Mesenchymal stem cell (in vitro differentiated cells and primary cell): ENCODE data around the gene BPIFB3.

ENCODE experiments used
- DNase-seq: peaks from one replicate; pipeline ENCODE4 v3.0.0-alpha.2; 2013
- H2AFZ ChIP-seq: one replicate; pipeline ENCODE4 v1.6.1; 2013; ENCODE audit warnings: low read depth, mild to moderate bottlenecking, control low read depth, inconsistent platforms, low read length, moderate library complexity
- H2AK5ac ChIP-seq: 2 replicates; pipeline ENCODE4 v1.6.1; 2013; ENCODE audit warnings: low read length, moderate library complexity, mild to moderate bottlenecking, inconsistent platforms; ENCODE audit not compliant: severe bottlenecking
- H2BK120ac ChIP-seq: one replicate; pipeline ENCODE4 v1.6.1; 2013; ENCODE audit warnings: low read depth, mild to moderate bottlenecking, inconsistent platforms, low read length, moderate library complexity
- H2BK12ac ChIP-seq, 2 experiments: one replicate each; pipeline ENCODE4 v1.6.1; 2013; ENCODE audit warnings: inconsistent platforms in 2 of 2, low read length in 2 of 2, mild to moderate bottlenecking in 2 of 2, moderate library complexity in 2 of 2, control low read depth in 1 of 2
- H2BK15ac ChIP-seq: one replicate; pipeline ENCODE4 v1.6.1; 2013; ENCODE audit warnings: mild to moderate bottlenecking, low read depth, inconsistent platforms; ENCODE audit not compliant: poor library complexity, severe bottlenecking
- H2BK5ac ChIP-seq: 2 replicates; pipeline ENCODE4 v1.6.1; 2013; ENCODE audit warnings: low read depth, mild to moderate bottlenecking, low read length, control low read depth, inconsistent platforms; ENCODE audit not compliant: poor library complexity, severe bottlenecking
- H3K14ac ChIP-seq, 2 experiments: one replicate each; pipeline ENCODE4 v1.6.1; 2013; ENCODE audit warnings: inconsistent platforms in 2 of 2, low read length in 2 of 2, control low read depth in 1 of 2, mild to moderate bottlenecking in 1 of 2, moderate library complexity in 1 of 2
- H3K18ac ChIP-seq, 2 experiments: one replicate each; pipeline ENCODE4 v1.6.1; 2013; ENCODE audit warnings: inconsistent platforms in 2 of 2, low read length in 2 of 2, control low read depth in 1 of 2, low read depth in 1 of 2, mild to moderate bottlenecking in 1 of 2
- H3K23ac ChIP-seq, 2 experiments: one replicate each; pipeline ENCODE4 v1.6.1; 2013; ENCODE audit warnings: inconsistent platforms in 2 of 2, low read length in 2 of 2, mild to moderate bottlenecking in 2 of 2, moderate library complexity in 2 of 2, control low read depth in 1 of 2
- H3K27ac ChIP-seq: 2 replicates; pipeline ENCODE4 v1.5.1; 2013; ENCODE audit warnings: mild to moderate bottlenecking, moderate library complexity, low read length, control low read depth, inconsistent platforms; ENCODE audit not compliant: poor library complexity, severe bottlenecking
- H3K27me3 ChIP-seq, 2 experiments: 2 replicates each; pipeline versions ENCODE4 v1.6.1 to v1.7.0; 2013; ENCODE audit warnings: low read length in 2 of 2, mild to moderate bottlenecking in 2 of 2, moderate library complexity in 2 of 2, control low read depth in 1 of 2, inconsistent platforms in 1 of 2; ENCODE audit not compliant: control insufficient read depth in 1 of 2, insufficient read depth in 1 of 2
- H3K36me3 ChIP-seq, 2 experiments: 2 replicates each; pipeline versions ENCODE4 v1.6.1 to v1.7.0; 2013; ENCODE audit warnings: low read length in 2 of 2, control low read depth in 1 of 2, inconsistent platforms in 1 of 2, low read depth in 1 of 2, mild to moderate bottlenecking in 1 of 2; ENCODE audit not compliant: insufficient read depth in 2 of 2, control insufficient read depth in 1 of 2
- H3K4ac ChIP-seq, 2 experiments: one replicate each; pipeline ENCODE4 v1.6.1; 2013; ENCODE audit warnings: inconsistent platforms in 2 of 2, low read length in 2 of 2, mild to moderate bottlenecking in 2 of 2, moderate library complexity in 2 of 2, control low read depth in 1 of 2, low read depth in 1 of 2
- H3K4me1 ChIP-seq: 2 replicates; pipeline ENCODE4 v1.6.1; 2013; ENCODE audit warnings: low read depth, low read length, control low read depth; ENCODE audit not compliant: control insufficient read depth, insufficient read depth
- H3K4me2 ChIP-seq: 2 replicates; pipeline ENCODE4 v1.6.1; 2013; ENCODE audit warnings: low read length, mild to moderate bottlenecking, inconsistent platforms; ENCODE audit not compliant: poor library complexity, severe bottlenecking
- H3K4me3 ChIP-seq, 2 experiments: 2 replicates each; pipeline versions ENCODE4 v1.5.1 to v1.7.0; 2013; ENCODE audit warnings: low read length in 2 of 2, mild to moderate bottlenecking in 2 of 2, control low read depth in 1 of 2, low read depth in 1 of 2; ENCODE audit not compliant: insufficient read depth in 1 of 2
- H3K79me1 ChIP-seq: replicated peaks from 2 replicates; pipeline ENCODE4 v1.6.1; 2013; ENCODE audit warnings: mild to moderate bottlenecking, control low read depth, low read length, inconsistent platforms; ENCODE audit not compliant: poor library complexity, severe bottlenecking
- H3K9ac ChIP-seq: 2 replicates; pipeline ENCODE4 v1.7.0; 2013; ENCODE audit warnings: mild to moderate bottlenecking, low read length, moderate library complexity
- H3K9me3 ChIP-seq: 2 replicates; pipeline ENCODE4 v1.7.0; 2013; ENCODE audit warnings: mild to moderate bottlenecking, low read length; ENCODE audit not compliant: control insufficient read depth
- H4K8ac ChIP-seq: one replicate; pipeline ENCODE4 v1.6.1; 2013; ENCODE audit warnings: inconsistent platforms, mild to moderate bottlenecking, low read length, moderate library complexity
- H4K91ac ChIP-seq: one replicate; pipeline ENCODE4 v1.6.1; 2013; ENCODE audit warnings: mild to moderate bottlenecking, low read length, inconsistent platforms
- WGBS: methylation state at CpG from one replicate; pipeline ENCODE4 v1.1.7; 2013; ENCODE audit warnings: mixed read lengths; 5-methylcytosine and 5-hydroxymethylcytosine counted together

The BPIFB3 gene

DNA sequence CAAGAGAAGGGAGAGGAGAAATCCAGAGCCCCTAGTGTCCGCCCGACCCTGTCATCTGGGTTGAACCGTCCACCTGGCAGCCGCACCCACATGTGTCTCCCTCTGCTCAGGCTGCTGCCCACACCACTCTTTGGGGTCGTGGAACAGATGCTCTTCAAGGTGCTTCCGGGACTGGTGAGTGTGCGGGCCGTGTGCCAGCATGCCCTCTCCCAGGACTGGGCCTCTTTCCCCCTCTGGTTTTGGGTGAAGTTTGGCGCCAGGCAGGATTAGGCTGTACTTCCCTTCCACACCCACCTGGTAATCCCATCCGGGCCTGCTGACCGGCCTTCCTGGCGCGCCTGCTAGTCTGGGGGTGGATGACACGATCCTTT is 7.9 kb downstream of the BPIFB3 start:
- Histone ChIP-seq H2BK15ac (no peak overlapping the region), H3K4me3 (no peak overlapping the region), H3K4me2 (no peak overlapping the region), H4K8ac (no peak overlapping the region), H2BK5ac (no peak overlapping the region), H3K79me1 (no peaks in the 10 kb centered on the region), H3K4ac (no peak overlapping the region), H2AFZ (no peak overlapping the region), H3K23ac (no peak overlapping the region), H3K14ac (no peak overlapping the region), H3K4me1 (no peaks in the 10 kb centered on the region), H3K18ac (no peak overlapping the region), H2BK120ac (no peak overlapping the region), H3K27me3 (peaks cover 9 to 41% of the 10 kb centered on the region in 2 experiments), H4K91ac (no peak overlapping the region), H2BK12ac (no peak overlapping the region), H3K9me3 (no peaks in the 10 kb centered on the region), H2AK5ac (no peak overlapping the region), H3K27ac (no peak overlapping the region), H3K9ac (no peak overlapping the region), H3K36me3 (no peaks in the 10 kb centered on the region)
- 89% methylated on average over 14 of the region's 14 CpGs for WGBS
- no peak for DNase-seq

DNA sequence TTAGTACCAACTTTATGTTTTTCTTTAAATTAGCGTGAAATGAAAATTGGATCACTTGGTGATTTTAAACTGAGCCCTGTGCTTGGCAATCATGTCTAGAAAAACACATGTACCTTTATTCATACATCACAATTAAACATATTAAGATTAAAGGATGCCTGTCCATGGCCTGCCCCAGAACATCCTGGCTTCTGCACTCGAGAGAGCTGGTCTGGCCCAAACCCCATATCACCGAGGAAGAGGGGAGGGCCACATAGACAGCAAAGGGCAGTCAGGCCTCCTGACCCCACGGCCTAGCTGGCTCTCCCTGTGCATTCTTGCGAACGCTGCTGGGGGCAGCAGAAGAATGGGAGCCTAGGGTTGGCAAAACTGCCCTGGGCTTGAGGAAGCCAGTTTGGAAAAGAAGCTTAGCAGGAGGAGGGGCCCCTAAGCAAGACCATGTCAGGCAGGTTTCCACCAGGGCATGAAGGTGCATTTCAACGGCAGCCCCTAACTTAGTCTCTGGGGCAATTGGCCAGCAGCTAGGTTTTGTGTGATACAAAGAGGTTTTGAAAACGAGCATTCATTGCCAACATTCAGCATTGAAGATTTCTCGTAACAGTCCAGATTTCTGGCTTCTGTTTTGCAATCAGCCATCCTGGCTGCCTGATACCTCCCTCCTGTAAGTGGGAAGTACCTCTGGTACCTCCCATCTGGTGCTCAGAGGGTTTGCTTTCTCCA is 8.6 kb downstream of the BPIFB3 start:
- no peak overlapping the region for H3K23ac ChIP-seq
- no peaks in the 10 kb centered on the region for H3K36me3 ChIP-seq
- no peak overlapping the region for H3K18ac ChIP-seq
- no peak overlapping the region for H2BK5ac ChIP-seq
- no peak overlapping the region for H3K4ac ChIP-seq
- no peaks in the 10 kb centered on the region for H3K9me3 ChIP-seq
- WGBS = 69% methylated on average over 9 of the region's 9 CpGs
- H3K4me3 ChIP-seq = no peak overlapping the region
- no peaks in the 10 kb centered on the region for H3K79me1 ChIP-seq
- no peak overlapping the region for H2BK15ac ChIP-seq
- H4K8ac ChIP-seq = no peak overlapping the region
- peaks cover 9 to 42% of the 10 kb centered on the region in 2 experiments for H3K27me3 ChIP-seq
- H2BK120ac ChIP-seq = no peak overlapping the region
- H2AK5ac ChIP-seq = no peak overlapping the region
- no peak overlapping the region for H3K27ac ChIP-seq
- no peak overlapping the region for H3K9ac ChIP-seq
- no peak overlapping the region for H3K4me2 ChIP-seq
- H3K4me1 ChIP-seq = no peaks in the 10 kb centered on the region
- no peak overlapping the region for H4K91ac ChIP-seq
- DNase-seq = no peak
- no peak overlapping the region for H2BK12ac ChIP-seq
- no peak overlapping the region for H3K14ac ChIP-seq
- H2AFZ ChIP-seq = no peak overlapping the region

DNA sequence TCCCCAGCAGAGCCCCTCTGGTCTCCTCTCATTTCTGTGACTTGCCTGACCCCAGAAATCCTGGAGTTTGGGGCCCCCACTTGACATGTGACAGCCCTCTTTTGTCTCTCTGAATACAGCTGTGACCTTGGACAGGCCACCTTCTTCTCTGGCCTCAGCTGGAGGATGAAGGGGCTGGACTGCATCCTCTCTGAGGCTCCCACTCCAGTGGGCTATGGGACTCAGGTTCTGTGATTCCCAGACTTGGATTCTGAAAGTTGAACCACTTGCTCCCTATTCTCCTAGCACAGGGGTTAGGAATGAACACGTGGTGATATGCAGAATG is 9.1 kb downstream of the BPIFB3 start:
- Histone ChIP-seq H2AK5ac (no peak overlapping the region), H3K23ac (no peak overlapping the region), H3K4me2 (no peak overlapping the region), H2AFZ (no peak overlapping the region), H3K27me3 (peaks cover 8 to 45% of the 10 kb centered on the region in 2 experiments), H3K79me1 (no peaks in the 10 kb centered on the region), H3K4me1 (no peaks in the 10 kb centered on the region), H3K14ac (no peak overlapping the region), H2BK120ac (no peak overlapping the region), H4K91ac (no peak overlapping the region), H4K8ac (no peak overlapping the region), H2BK5ac (no peak overlapping the region), H3K27ac (no peak overlapping the region), H3K36me3 (no peaks in the 10 kb centered on the region), H3K4me3 (no peak overlapping the region), H3K18ac (no peak overlapping the region), H3K9me3 (no peaks in the 10 kb centered on the region), H3K9ac (no peak overlapping the region), H2BK12ac (no peak overlapping the region), H3K4ac (no peak overlapping the region), H2BK15ac (no peak overlapping the region)
- DNase-seq = no peak
- WGBS = 38% methylated on average over 1 of the region's 1 CpG

DNA sequence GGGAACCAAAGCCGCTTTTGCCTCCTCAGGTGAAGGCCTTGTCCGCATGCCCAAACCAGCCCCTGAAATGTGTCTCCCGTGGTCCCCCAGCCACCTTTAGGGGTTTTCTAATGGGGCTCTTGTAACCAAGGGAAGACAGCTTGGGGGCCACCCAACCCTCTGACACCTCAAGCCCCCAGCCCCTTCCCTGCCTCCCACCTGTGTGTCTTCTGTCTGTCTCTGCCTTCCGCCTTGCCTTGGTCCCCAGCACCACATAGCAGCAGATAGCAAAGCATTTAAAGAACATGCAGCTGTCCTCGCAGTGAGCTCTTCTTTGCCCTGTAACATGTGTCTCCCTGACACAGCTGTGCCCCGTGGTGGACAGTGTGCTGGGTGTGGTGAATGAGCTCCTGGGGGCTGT is 9.6 kb downstream of the BPIFB3 start:
- Histone ChIP-seq H3K79me1 (no peaks in the 10 kb centered on the region), H2BK120ac (no peak overlapping the region), H3K4me2 (no peak overlapping the region), H4K8ac (no peak overlapping the region), H3K14ac (no peak overlapping the region), H3K4ac (no peak overlapping the region), H2AK5ac (no peak overlapping the region), H3K9ac (no peak overlapping the region), H2BK15ac (no peak overlapping the region), H2BK5ac (no peak overlapping the region), H3K18ac (no peak overlapping the region), H2BK12ac (no peak overlapping the region), H3K4me1 (no peaks in the 10 kb centered on the region), H2AFZ (no peak overlapping the region), H3K9me3 (no peaks in the 10 kb centered on the region), H3K27me3 (peaks cover 3 to 45% of the 10 kb centered on the region in 2 experiments), H3K4me3 (no peak overlapping the region), H3K23ac (no peak overlapping the region), H3K27ac (no peak overlapping the region), H4K91ac (no peak overlapping the region), H3K36me3 (no peaks in the 10 kb centered on the region)
- 86% methylated on average over 6 of the region's 6 CpGs for WGBS
- no peak for DNase-seq
